ENCODE data around the gene TPD52L1.

TPD52L1 gene

GRCh38 chr6:125198398-125198937, 44.9 kb downstream of the TPD52L1 start:
- Histone ChIP-seq H3K27me3 (no peaks in the 10 kb centered on the region), H3K4me1 (ENCODE audit: control insufficient read depth in 1 of 2, insufficient read depth in 1 of 2, low read depth in 1 of 2, low read length in 1 of 2) (no peaks in the 10 kb centered on the region), H3K36me3 (no peaks in the 10 kb centered on the region), H3K4me3 (ENCODE audit: low read depth in 1 of 2, low read length in 1 of 2) (no peak overlapping the region), H3K27ac (no peak overlapping the region), H3K9me3 (no peaks in the 10 kb centered on the region)
- no peak for TF ChIP-seq CTCF (IDR thresholded peaks at IDR 0.05)

GRCh38 chr6:125200941-125201340, 47.4 kb downstream of the TPD52L1 start:
- H3K9me3 ChIP-seq = no peaks in the 10 kb centered on the region

GRCh38 chr6:125201961-125202729, 48.6 kb downstream of the TPD52L1 start:
- Histone ChIP-seq H3K4me1 (ENCODE audit: control insufficient read depth in 1 of 2, insufficient read depth in 1 of 2, low read depth in 1 of 2, low read length in 1 of 2) (no peaks in the 10 kb centered on the region), H3K9me3 (no peaks in the 10 kb centered on the region), H3K27me3 (no peaks in the 10 kb centered on the region), H3K36me3 (no peaks in the 10 kb centered on the region), H3K4me3 (ENCODE audit: low read depth in 1 of 2, low read length in 1 of 2) (no peak overlapping the region), H3K27ac (no peak overlapping the region)
- no peak for TF ChIP-seq CTCF (IDR thresholded peaks at IDR 0.05)

More at GRCh38 chr6:125200941-125201340, 47.4 kb downstream of the TPD52L1 start:
- no peak overlapping the region for H3K27ac ChIP-seq
- no peak overlapping the region for H3K4me3 ChIP-seq (ENCODE audit: low read depth in 1 of 2, low read length in 1 of 2)
- no peaks in the 10 kb centered on the region for H3K27me3 ChIP-seq
- TF ChIP-seq CTCF (IDR thresholded peaks at IDR 0.05) = no peak
- H3K4me1 ChIP-seq (ENCODE audit: control insufficient read depth in 1 of 2, insufficient read depth in 1 of 2, low read depth in 1 of 2, low read length in 1 of 2) = no peaks in the 10 kb centered on the region
- H3K36me3 ChIP-seq = no peaks in the 10 kb centered on the region

- no peaks in the 10 kb centered on the region for H3K4me1 ChIP-seq (ENCODE audit: control insufficient read depth in 1 of 2, insufficient read depth in 1 of 2, low read depth in 1 of 2, low read length in 1 of 2)
- H3K27me3 ChIP-seq = no peaks in the 10 kb centered on the region
Measured at GRCh38 chr6:125203395-125203794, 49.8 kb downstream of the TPD52L1 start.

GRCh38 chr6:125205931-125206330, 52.4 kb downstream of the TPD52L1 start:
- H3K4me3 ChIP-seq (ENCODE audit: low read depth in 1 of 2, low read length in 1 of 2) = no peak overlapping the region
- H3K9me3 ChIP-seq = no peaks in the 10 kb centered on the region
- TF ChIP-seq CTCF (IDR thresholded peaks at IDR 0.05) = no peak
- H3K27me3 ChIP-seq = no peaks in the 10 kb centered on the region
- no peak overlapping the region for H3K27ac ChIP-seq
- H3K36me3 ChIP-seq = no peaks in the 10 kb centered on the region
- no peaks in the 10 kb centered on the region for H3K4me1 ChIP-seq (ENCODE audit: control insufficient read depth in 1 of 2, insufficient read depth in 1 of 2, low read depth in 1 of 2, low read length in 1 of 2)

More at GRCh38 chr6:125203395-125203794, 49.8 kb downstream of the TPD52L1 start:
- no peak for TF ChIP-seq CTCF (IDR thresholded peaks at IDR 0.05)
- Histone ChIP-seq H3K27ac (no peak overlapping the region), H3K36me3 (no peaks in the 10 kb centered on the region), H3K4me3 (ENCODE audit: low read depth in 1 of 2, low read length in 1 of 2) (no peak overlapping the region), H3K9me3 (no peaks in the 10 kb centered on the region)

Data from neutrophil (primary cell).